Activated gamma-delta T cell treated with Interleukin-2 at 50 U/mL for 16 hours (primary cell): ENCODE measurements around the gene SPDL1.
"Not testable (repeated sequence)": the region's sequence is repeated elsewhere in the genome, so short reads cannot be mapped to it uniquely, and the experiment has no call there.

ENCODE experiments used
- DNase-seq: peaks from one replicate; pipeline ENCODE4 v3.0.0-alpha.2; 2020

The SPDL1 gene

GRCh38 chr5:169577951-169578350 is 5.6 kb upstream of the SPDL1 start:
- no peak for DNase-seq

DNA sequence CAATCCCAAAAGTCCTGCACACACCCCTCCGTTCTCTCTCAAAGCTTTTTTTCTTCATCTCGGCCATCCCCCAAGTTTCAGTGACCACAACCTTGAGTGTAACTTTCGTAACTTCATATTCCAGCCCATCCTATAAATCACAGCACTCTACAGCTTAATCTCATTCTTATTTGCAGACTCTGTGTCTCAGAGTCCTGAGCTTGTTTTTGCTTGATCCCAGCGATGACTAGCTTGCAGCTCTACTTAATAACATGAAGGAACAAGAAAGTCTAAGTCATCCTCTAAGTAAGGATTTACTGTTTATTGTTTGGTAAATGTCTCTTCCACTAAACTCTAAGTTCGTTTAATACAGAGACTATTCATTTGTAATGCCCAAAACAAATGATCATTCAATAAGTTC is 2.6 kb upstream of the SPDL1 start:
- no peak for DNase-seq

DNA sequence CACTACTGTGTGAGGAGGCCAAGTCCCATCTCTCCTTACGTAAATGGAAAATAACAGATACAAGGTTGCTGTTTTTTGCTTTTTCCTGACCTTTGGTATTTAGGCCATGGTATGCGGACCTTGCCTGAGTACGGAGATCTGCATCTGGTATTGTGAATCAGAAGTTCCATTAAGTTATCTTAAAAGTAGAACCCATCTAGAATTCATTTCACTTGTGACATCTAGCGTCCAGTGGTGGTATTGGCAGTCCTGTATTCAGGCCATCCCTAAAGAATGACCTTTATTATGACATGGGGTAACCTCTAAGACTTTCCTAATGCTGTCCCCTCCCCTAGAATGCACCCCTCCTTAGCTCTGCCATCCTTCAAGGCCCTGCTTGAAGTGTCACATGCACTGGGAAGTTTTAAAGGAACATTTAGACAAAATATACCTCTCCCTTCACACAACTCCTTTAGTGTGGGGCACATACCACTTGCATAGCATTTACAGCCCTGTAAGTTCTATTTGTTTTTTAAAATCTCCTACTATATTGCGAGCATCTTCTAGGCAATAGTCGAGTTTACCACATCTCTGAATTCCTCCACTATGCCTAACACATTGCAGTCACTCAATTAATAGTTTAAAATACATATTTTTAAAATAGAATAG is 1.9 kb upstream of the SPDL1 start:
- DNase-seq, result peak; percentile 49

- no peak for DNase-seq
These were observed 511 bp upstream of the SPDL1 start for GRCh38 chr5:169583101-169583423.

DNA sequence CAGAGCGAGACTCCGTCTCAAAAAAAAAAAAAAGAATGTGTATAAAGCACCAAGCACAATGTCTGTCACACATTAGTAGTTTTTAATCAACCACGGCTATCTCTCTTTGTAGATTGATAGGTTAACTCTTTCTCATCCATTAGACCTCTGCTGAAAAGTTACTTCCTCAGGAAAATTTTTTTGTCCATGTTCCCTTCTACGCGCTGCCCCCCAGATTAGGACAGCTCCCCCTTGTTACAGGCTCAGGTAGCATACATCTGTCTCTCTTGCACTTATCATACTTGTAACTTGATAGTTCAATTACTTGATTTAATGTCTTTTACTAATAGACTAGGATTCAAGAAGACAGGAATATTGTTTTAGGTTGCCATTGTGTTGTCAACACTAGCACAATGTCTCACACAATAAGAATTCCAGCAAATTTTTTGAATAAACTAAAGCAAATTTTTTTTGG is 1.5 kb downstream of the SPDL1 start:
- DNase-seq, result no peak

DNA sequence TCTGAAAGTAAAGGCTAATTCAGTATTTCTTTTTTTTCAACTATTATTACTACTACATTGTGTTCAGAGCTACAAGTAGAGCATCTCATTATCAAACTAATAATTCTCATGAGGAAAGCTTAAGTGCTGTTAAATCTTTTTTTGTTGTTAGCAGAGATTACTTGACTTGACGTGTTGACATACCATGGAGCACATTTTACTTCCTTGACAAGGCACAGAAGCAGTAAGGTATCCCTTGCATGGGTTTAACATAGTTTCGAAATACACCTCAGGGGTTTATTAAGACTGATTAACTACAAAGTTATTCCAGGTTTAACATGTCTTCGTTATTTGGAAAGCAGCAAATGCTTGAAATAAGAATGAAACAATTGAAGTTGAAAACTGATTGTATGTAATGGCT is 7.0 kb downstream of the SPDL1 start:
- no peak for DNase-seq

GRCh38 chr5:169591636-169592035 is 8.1 kb downstream of the SPDL1 start:
- DNase-seq, result no peak

DNA sequence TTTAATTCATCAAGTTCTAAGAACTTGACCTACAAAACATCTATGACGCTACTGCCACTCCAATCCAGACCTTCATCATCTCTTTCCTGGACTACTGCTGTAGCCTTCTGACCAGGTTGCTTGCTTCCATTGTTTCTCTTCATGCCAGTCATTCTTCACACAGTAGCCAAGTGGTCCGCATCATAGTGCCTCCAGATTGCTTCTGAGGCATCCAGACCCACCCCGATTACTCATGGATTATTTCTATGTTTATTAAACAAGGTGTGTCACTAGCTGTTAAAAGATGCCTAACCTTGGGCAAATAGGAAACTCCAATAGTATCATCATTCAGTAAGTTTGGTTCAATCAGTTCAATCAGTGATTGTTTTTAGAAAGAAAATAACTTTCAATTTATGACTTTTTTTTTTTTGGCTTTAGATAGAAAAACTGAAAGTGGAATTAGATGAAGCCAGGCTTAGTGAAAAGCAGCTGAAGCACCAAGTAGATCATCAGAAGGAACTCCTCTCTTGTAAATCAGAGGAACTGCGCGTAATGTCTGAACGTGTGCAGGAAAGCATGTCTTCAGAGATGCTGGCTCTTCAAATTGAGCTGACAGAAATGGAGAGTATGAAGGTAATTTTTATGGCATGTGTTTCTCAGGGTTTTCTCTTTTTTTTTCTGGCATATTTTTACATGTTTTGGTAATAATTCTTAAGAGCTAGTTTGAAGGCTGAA is 9.5 kb downstream of the SPDL1 start:
- DNase-seq, result no peak

DNA sequence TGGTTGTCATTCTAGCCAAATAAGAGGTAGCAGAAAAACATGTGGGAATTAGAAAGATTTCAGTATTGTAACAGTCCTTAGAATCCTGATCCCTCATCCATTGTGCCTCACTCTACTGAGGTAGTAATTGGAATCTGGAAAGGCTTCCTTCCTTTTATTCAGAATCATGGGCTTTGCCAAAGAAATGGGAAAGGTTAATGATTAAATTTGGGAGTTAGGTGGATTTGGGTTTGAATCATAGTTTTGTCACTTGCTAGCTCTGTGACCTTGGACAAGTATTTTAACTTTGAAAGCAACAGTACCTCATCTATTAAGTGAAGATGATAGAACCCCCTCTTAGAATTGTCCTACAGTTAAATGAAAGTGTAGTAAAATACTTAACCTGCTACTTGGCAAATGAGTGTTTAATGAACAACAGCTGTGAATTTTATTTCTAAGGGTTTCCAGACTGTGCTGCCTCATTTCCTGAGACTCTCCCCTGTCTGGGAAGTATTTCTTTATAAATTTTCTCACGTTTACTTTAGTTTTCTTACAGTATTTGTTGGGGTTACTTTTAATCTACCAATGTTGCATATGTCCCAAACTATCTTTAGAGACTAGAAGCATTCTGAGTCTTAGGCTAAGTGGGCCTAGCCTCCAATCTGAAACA is 11.7 kb downstream of the SPDL1 start:
- no peak for DNase-seq

- DNase-seq, result no peak
These were observed 15.9 kb downstream of the SPDL1 start for GRCh38 chr5:169599451-169599850.

DNA sequence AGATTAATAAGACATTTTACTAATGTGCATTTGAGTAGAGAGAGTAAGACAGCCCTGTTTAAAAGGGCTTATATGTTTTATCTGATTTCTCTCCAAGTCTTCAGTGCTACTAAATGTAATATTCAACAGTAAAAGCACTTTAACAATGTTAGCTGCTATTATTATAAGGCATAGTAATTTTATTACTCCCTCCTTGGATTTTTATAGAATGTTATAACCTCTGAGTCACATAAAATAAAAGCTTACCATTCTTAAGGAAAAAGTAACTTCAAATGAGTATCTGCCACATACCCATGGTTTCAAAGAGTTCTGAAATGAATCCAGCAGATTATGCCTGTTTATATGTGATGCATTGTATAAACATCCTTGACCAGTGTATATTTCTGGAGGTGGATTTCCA is 19.0 kb downstream of the SPDL1 start:
- DNase-seq, result no peak

- DNase-seq, result no peak
These were observed 22.7 kb downstream of the SPDL1 start for GRCh38 chr5:169606279-169606678.

GRCh38 chr5:169607882-169608281 is 24.3 kb downstream of the SPDL1 start:
- no peak for DNase-seq

DNA sequence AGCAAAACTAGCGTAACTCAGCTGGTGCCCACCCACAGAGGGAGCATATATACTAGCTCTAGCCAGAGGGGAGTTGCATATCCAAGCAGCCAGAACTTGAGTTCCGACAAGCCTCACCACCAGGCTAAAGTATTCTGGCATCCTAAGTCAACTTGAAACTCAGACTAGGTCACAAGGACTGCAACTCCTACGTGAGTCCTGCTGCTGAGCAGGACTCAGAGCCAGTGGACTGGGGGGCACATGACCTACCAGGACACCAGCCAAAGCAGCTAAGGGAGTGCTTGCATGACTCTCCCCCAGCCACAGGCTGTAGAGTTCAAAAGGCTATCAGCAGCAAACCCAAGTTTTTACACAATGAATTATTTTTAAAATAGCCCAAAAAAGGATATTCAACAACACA is 26.1 kb downstream of the SPDL1 start:
- no peak for DNase-seq

DNA sequence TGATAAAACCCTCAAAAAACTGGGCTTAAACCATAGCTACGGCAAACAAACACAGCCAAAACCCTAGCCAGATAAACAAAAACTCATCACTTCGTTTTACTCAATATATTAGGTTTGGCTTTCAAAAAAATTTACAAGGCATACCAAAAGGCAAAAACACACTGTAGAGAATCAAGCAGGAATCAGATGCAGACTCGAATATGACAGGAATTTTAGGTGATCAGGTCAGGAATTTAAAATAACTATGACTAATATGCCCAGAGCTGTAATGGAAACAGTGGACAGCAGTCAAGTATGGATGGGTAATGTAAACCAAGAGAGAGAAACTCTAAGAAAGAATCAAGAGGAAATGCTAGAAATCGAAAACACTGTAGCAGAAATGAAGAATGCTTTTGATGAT is 27.0 kb downstream of the SPDL1 start:
- DNase-seq, result no peak

DNA sequence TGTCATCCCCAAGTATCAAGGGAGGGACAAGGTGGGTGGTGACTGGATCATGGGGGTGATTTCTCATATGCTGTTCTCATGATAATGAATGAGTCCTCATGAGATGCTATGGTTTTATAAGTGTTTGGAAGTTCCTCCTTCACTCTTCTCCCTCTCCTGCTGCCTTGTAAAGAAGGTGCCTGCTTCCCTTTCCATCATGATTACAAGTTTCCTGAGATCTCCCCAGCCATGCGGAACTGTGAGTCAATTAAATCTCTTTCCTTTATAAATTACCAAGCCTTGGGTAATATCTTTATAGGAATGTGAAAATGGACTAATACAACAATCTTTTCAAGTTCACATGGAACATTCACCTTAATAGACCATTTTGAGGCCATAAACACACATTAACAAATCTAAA is 32.0 kb downstream of the SPDL1 start:
- DNase-seq, result no peak

GRCh38 chr5:169624307-169624706 is 40.7 kb downstream of the SPDL1 start:
- DNase-seq, result not testable (repeated sequence)

DNA sequence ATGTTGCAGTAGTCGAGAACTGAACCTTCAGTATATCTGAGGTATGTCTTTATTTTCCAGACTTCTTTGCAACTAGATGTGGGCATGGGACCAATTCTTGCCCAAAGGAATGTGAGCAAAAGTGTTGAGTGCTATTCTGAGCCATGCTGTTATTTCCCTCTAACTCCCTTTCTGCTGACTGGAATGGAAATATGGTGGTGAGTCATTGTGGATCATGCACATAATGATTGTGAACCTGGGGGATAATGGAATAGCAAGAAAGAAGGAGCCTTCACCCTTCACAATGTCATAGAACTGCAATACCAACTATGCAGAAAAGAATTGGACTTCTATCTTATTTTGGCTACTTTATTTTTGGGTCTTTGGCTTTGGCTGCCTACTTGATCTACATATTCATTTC is 43.2 kb downstream of the SPDL1 start:
- no peak for DNase-seq

GRCh38 chr5:169627551-169627950 is 44.0 kb downstream of the SPDL1 start:
- no peak for DNase-seq

GRCh38 chr5:169628892-169629291 is 45.3 kb downstream of the SPDL1 start:
- DNase-seq, result no peak

GRCh38 chr5:169629847-169630548 is 46.4 kb downstream of the SPDL1 start:
- no peak for DNase-seq

GRCh38 chr5:169631360-169631759 is 47.8 kb downstream of the SPDL1 start:
- DNase-seq, result no peak

DNA sequence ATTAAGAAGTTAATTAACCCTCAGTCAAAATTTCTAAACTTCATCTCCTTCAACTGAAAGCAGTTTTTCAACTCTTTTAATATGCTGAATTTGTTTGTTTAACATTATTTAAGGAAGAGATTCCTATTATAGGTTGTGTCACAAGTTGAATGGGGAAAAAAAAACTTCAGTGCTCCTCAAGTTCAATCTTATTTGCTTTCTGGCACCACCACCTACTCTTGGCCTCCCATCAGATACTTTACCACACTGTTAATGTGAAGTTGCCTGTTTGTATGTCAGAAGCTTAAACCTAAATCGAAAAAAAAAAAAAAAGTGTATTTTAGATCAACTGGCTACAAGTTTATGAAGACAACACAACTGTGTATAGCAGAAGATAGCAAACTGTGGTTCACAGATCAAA is 49.4 kb downstream of the SPDL1 start:
- DNase-seq, result no peak

- no peak for DNase-seq
These were observed 51.0 kb downstream of the SPDL1 start for GRCh38 chr5:169634606-169635005.
